ENCODE measurements around the gene DDAH2.

Gene DDAH2

DNA sequence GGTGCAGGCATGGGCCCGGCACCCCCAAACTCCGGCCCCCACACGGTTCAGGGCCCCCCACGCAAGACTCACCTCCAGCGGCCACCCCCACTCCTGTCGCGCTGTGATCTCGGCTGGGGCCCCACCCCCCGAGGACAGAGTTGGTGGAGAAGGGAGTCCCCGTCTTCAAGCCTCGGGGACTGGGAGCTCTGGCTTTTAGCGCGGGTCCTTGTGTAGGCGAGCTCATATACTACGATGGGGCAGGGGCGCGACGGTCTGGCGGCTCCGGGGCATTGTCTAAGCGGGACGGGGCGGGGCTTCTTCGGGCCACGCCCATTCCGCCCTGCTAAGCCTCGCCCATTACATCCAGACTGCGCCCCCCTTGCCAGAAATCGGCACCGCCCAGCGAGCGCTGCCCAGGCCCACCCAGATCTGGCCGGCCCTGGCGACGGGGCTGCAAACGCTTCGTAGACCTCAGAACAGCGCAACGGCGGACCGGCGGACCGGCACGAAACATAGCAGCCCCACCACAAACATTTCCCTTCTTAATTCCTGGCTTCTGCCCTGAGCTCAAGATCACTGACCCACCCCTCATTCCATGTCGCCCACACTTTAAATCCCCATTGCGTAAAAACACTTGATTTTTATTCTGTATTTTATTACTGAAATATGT is 1.0 kb upstream of the DDAH2 start:
- peak overlapping the region; percentile 80 for H3K4me3 ChIP-seq (ENCODE audit: low read depth, low read length)
- TF ChIP-seq CTCF (IDR thresholded peaks at IDR 0.05; ENCODE audit: low read depth, low read length): no peak

DNA sequence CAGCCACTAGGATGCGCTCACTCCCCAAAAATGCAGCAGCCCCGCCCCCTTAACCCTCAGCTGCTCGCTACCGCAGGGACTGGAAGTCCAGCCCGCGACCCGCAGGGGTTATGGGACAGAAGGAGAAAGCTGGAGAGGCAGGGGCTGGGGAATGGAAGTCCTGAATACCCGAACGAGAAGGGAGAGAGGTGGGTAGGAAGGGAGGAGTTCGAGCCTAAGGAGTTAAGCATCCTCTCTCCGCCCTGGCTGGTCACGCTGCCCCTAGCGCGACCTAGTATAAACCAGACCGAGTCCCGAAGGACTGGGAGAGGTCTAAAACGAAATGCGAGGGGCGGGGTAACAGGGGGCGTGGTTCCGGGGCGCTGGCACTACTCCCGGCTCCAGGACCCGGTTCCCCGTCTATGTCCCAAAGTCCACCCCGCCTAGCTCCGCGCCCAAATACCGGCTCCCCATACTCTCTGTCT is 448 bp upstream of the DDAH2 start:
- peak overlapping the region; percentile 80 for H3K4me3 ChIP-seq (ENCODE audit: low read depth, low read length)
- no peak for TF ChIP-seq CTCF (IDR thresholded peaks at IDR 0.05; ENCODE audit: low read depth, low read length)

DNA sequence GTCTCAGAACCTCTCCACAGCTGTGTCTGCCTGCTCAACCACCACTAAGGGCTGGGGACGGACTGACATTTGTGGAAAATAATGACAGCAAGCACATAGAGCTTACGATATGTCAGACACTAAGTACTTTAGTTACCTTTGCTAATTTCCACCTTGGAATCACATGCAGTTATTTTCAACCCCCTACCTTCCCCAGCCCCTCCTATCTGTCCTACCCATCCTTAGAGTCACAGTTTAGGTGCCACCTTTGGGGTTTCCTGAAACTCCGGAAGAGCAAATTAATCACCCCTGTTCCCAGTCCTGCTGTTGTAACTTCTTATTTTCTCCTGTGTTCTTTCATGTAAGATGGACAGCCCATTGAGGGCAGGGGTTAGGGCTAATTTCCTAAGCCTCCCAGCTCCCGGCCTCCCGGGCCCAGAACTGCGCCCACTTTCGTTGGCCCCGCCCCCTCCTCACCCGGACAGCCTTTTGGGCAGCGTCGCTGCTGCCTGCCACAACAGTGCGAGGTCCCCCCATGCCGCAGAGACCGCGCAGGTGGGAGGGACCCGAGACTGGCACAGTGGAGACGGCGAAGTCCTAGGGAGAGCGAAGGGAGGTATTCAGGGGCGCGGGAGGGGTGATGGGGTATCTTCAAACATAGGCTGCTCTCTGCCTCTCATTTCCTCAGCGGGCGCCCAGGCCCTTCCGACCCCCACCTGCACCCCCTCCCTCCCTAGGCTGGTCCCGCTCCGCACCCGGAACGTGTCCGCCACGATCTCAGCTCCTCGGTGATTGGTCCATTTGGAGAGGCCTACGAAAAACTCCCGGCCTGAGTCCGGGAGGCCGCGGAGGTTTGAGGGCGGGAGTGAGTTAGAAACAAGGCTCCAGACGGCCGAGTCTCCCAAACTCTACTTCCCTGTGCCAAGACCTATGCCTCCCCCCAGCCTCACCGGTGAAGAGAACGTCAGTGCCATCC is 1.1 kb downstream of the DDAH2 start:
- no peak for TF ChIP-seq CTCF (IDR thresholded peaks at IDR 0.05; ENCODE audit: low read depth, low read length)
- peak overlapping the region; percentile 80; the same call in 1 of the 2 replicates for H3K4me3 ChIP-seq (ENCODE audit: low read depth, low read length)

GRCh38 chr6:31727034-31727716 is 1.9 kb downstream of the DDAH2 start:
- no peak for TF ChIP-seq CTCF (IDR thresholded peaks at IDR 0.05; ENCODE audit: low read depth, low read length)
- H3K4me3 ChIP-seq (ENCODE audit: low read depth, low read length): no peak overlapping the region

DNA sequence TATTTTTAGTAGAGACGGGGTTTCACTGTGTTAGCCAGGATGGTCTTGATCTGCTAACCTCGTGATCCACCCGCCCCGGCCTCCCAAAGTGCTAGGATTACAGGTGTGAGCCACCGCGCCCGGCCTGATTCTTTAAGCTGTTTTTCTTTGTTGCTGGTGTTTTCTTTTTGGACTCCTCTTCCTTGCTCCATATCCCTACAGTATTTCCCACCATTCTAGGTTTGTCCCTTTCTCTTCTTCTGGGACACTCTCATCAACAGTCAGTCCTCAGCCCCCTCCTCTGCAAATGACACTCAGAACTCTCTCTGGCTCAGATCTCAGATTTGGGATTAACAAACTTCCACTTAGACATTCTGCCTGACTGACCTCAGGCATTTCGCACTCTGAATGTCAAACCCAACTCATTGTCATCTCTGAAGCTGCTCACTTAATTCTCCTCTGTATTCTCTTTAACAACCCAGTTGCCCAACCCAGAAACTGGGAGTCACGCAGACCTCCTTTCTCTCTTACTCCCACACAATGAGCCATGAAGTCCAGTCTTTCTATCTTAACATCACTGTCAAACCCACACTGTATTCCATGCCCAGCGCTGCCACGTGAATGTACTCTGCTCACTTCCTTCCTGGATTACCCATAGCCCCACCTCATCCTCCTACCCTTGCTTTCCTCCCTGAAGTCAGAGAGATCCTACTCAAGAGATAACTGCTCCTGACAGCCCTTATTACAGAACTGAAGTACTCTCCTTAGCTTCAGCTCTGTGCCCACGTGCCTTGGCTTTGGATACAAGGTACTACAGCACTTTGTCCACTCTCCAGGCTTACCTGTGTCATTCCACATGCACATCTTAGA is 3.4 kb downstream of the DDAH2 start:
- no peak for TF ChIP-seq CTCF (IDR thresholded peaks at IDR 0.05; ENCODE audit: low read depth, low read length)
- H3K4me3 ChIP-seq (ENCODE audit: low read depth, low read length): no peak overlapping the region

GRCh38 chr6:31723980-31724691 is 5.0 kb downstream of the DDAH2 start:
- no peak overlapping the region for H3K4me3 ChIP-seq (ENCODE audit: low read depth, low read length)
- no peak for TF ChIP-seq CTCF (IDR thresholded peaks at IDR 0.05; ENCODE audit: low read depth, low read length)
